PC-9 (cell line): ENCODE data around the gene LCOR. TPM values are rescaled to one million over a fixed set of nuclear protein-coding genes. Genes with fewer than 3 reads are reported as not detected.
"Not testable (repeated sequence)": the region's sequence is repeated elsewhere in the genome, so short reads cannot be mapped to it uniquely, and the experiment has no call there.

Experiments used
- BruUV-seq: library from RNA; stranded (reverse); fragments of 400-500 nt; replicated peaks from 2 replicates; lab custom pipeline; 2021; lab: Mats Ljungman, UMichigan
- CTCF ChIA-PET: fragments of 300-600 bp; sonication (Branson Sonifier 250); formaldehyde crosslinking; loops from one replicate; lab custom pipeline; 2022; ENCODE audit warnings: antibody characterized with exemption; lab: Charles Lee
- POLR2A ChIA-PET: fragments of 300-600 bp; sonication (Branson Sonifier 250); formaldehyde crosslinking; loops from one replicate; lab custom pipeline; 2022; ENCODE audit warnings: antibody characterized with exemption; ENCODE audit not compliant: unreplicated experiment; lab: Charles Lee
- DNase-seq, 2 experiments: peaks; one replicate each; pipeline versions ENCODE4 v3.0.0 to v3.0.0-alpha.2; 2015 to 2022; ENCODE audit warnings: mixed read lengths in 1 of 2
- H2AFZ ChIP-seq: fragments of 200-600 bp; sonication (generic); 2 replicates; pipeline ENCODE4 v1.8.1; 2017; ENCODE audit warnings: antibody characterized with exemption
- H3F3A ChIP-seq: fragments of 200-600 bp; sonication (generic); 2 replicates; pipeline ENCODE4 v1.8.1; 2017; ENCODE audit warnings: antibody characterized with exemption, mild to moderate bottlenecking, low read depth; ENCODE audit not compliant: insufficient read depth
- H3K27ac ChIP-seq: fragments of 200-600 bp; sonication (generic); 2 replicates; pipeline ENCODE4 v1.6.1; 2016; ENCODE audit warnings: mixed run types
- H3K27me3 ChIP-seq: fragments of 200-600 bp; sonication (generic); 2 replicates; pipeline ENCODE4 v1.6.1; 2016; ENCODE audit warnings: low read depth, mixed run types; ENCODE audit not compliant: insufficient read depth
- H3K36me3 ChIP-seq: fragments of 200-600 bp; sonication (generic); 2 replicates; pipeline ENCODE4 v1.6.1; 2016; ENCODE audit warnings: low read depth, mixed run types
- H3K4me1 ChIP-seq: fragments of 200-600 bp; sonication (generic); replicated peaks from 2 replicates; pipeline ENCODE4 v1.6.1; 2016; ENCODE audit warnings: mixed run types; ENCODE audit not compliant: insufficient read depth
- H3K4me2 ChIP-seq: fragments of 200-600 bp; sonication (generic); 2 replicates; pipeline ENCODE4 v1.6.1; 2017; ENCODE audit warnings: mixed run types
- H3K4me3 ChIP-seq: fragments of 200-600 bp; sonication (generic); 2 replicates; pipeline ENCODE4 v1.6.1; 2016; ENCODE audit warnings: mixed run types
- H3K79me2 ChIP-seq: fragments of 200-600 bp; sonication (generic); 2 replicates; pipeline ENCODE4 v1.6.1; 2017; ENCODE audit warnings: low read depth, mixed run types
- H3K9me2 ChIP-seq: fragments of 200-600 bp; sonication (generic); 2 replicates; pipeline ENCODE4 v1.8.1; 2017; ENCODE audit warnings: mild to moderate bottlenecking; ENCODE audit not compliant: insufficient read depth
- H3K9me3 ChIP-seq: fragments of 200-600 bp; sonication (generic); 2 replicates; pipeline ENCODE4 v1.8.1; 2016; ENCODE audit warnings: low read depth; ENCODE audit not compliant: insufficient read depth
- H4K20me1 ChIP-seq: fragments of 200-600 bp; sonication (generic); 2 replicates; pipeline ENCODE4 v1.8.1; 2017; ENCODE audit not compliant: insufficient read depth
- CTCF ChIP-seq: fragments of 200-600 bp; sonication (generic); conservative IDR thresholded peaks from 2 replicates; pipeline ENCODE4 v1.6.1; 2017; ENCODE audit warnings: mixed run types, antibody characterized with exemption, mild to moderate bottlenecking, moderate library complexity
- EZH2 ChIP-seq: fragments of 200-600 bp; sonication (generic); IDR thresholded peaks from 2 replicates; pipeline ENCODE4 v1.8.0; 2017; ENCODE audit warnings: antibody characterized with exemption, low read depth
- intact Hi-C: fragments of 100-400 bp; cut with micrococcal nuclease; formaldehyde crosslinking; loops from one replicate; pipeline ENCODE4 v1.10.0; 2022; ENCODE audit not compliant: unreplicated experiment
- total RNA-seq: library from RNA; stranded (reverse); gene quantifications from 2 replicates; pipeline ENCODE4 v1.2.3, GENCODE V29; 2021

The LCOR gene
- total RNA-seq, 1 experiment from 2014 or later = 36.4 TPM

- BruUV-seq = no TSS peak
Measured at GRCh38 chr10:97030894-97031293, 198.8 kb downstream of the LCOR start.

GRCh38 chr10:97031459-97031858 lies 199.4 kb downstream of the LCOR start:
- intact Hi-C loops = no loop called here

More at GRCh38 chr10:97030894-97031293, 198.8 kb downstream of the LCOR start:
- Histone ChIP-seq H2AFZ (no peak overlapping the region), H4K20me1 (no peaks in the 10 kb centered on the region), H3K79me2 (no peaks in the 10 kb centered on the region), H3K27me3 (no peaks in the 10 kb centered on the region), H3K4me3 (no peak overlapping the region), H3K9me3 (no peaks in the 10 kb centered on the region), H3K27ac (no peak overlapping the region), H3K36me3 (no peaks in the 10 kb centered on the region), H3K4me2 (no peak overlapping the region), H3K4me1 (no peaks in the 10 kb centered on the region), H3F3A (no peaks in the 10 kb centered on the region), H3K9me2 (no peaks in the 10 kb centered on the region)
- DNase-seq = no peak
- ChIA-PET POLR2A (no interaction called here), CTCF (no interaction called here)
- intact Hi-C loops = no loop called here
- TF ChIP-seq EZH2 = no peak
- no peak for TF ChIP-seq CTCF

GRCh38 chr10:97032624-97033023 lies 200.5 kb downstream of the LCOR start:
- intact Hi-C loops = no loop called here
- CTCF ChIA-PET = interaction anchor here (0.6 to 0.7 kb wide), 2 partner anchors 8 to 253 kb away, joined by 3 read pairs; no protein-coding TSS in a partner anchor
- POLR2A ChIA-PET = interaction anchor here (0.6 to 0.7 kb wide), 2 partner anchors 16 to 218 kb away, joined by 5 to 13 read pairs; no protein-coding TSS in a partner anchor

More at GRCh38 chr10:97031459-97031858, 199.4 kb downstream of the LCOR start:
- H3F3A ChIP-seq = no peaks in the 10 kb centered on the region
- no peak for DNase-seq
- BruUV-seq = no TSS peak
- no peaks in the 10 kb centered on the region for H3K9me2 ChIP-seq
- no peaks in the 10 kb centered on the region for H3K9me3 ChIP-seq
- TF ChIP-seq CTCF (no peak), EZH2 (no peak)
- H3K27ac ChIP-seq = no peak overlapping the region
- H3K79me2 ChIP-seq = no peaks in the 10 kb centered on the region
- no peaks in the 10 kb centered on the region for H3K4me1 ChIP-seq
- no peaks in the 10 kb centered on the region for H4K20me1 ChIP-seq
- ChIA-PET POLR2A (no interaction called here), CTCF (no interaction called here)
- no peak overlapping the region for H2AFZ ChIP-seq
- no peaks in the 10 kb centered on the region for H3K36me3 ChIP-seq
- no peak overlapping the region for H3K4me3 ChIP-seq
- H3K27me3 ChIP-seq = no peaks in the 10 kb centered on the region
- H3K4me2 ChIP-seq = no peak overlapping the region

GRCh38 chr10:97033841-97034240 lies 201.7 kb downstream of the LCOR start:
- H3K4me3 ChIP-seq, H3K4me2 ChIP-seq, H3K27me3 ChIP-seq, H4K20me1 ChIP-seq, H3K79me2 ChIP-seq, POLR2A ChIA-PET, CTCF ChIA-PET, intact Hi-C loops, H3K9me2 ChIP-seq, H2AFZ ChIP-seq, H3K9me3 ChIP-seq, H3K36me3 ChIP-seq, DNase-seq, H3F3A ChIP-seq, BruUV-seq, H3K27ac ChIP-seq: not testable (repeated sequence)
- peaks cover 13% of the 10 kb centered on the region for H3K4me1 ChIP-seq

More at GRCh38 chr10:97032624-97033023, 200.5 kb downstream of the LCOR start:
- BruUV-seq = no TSS peak
- Histone ChIP-seq H3F3A (no peaks in the 10 kb centered on the region), H3K4me2 (no peak overlapping the region), H3K36me3 (no peaks in the 10 kb centered on the region), H2AFZ (no peak overlapping the region), H4K20me1 (no peaks in the 10 kb centered on the region), H3K27me3 (no peaks in the 10 kb centered on the region), H3K9me2 (no peaks in the 10 kb centered on the region), H3K9me3 (no peaks in the 10 kb centered on the region), H3K79me2 (no peaks in the 10 kb centered on the region), H3K4me1 (0 out of 2 replicates have a peak, but pooled peaks cover 2% of the 10 kb centered on the region), H3K27ac (no peak overlapping the region), H3K4me3 (no peak overlapping the region)
- no peak for TF ChIP-seq EZH2
- no peak for TF ChIP-seq CTCF
- no peak for DNase-seq
